GM19023 (cell line): ENCODE data around the gene ZNRF4.

Source experiments
- ATAC-seq: cut with Tn5 transposase; IDR thresholded peaks from one replicate; pipeline ENCODE4 v1.9.1; 2021; ENCODE audit warnings: mild to moderate bottlenecking, moderate library complexity; ENCODE audit not compliant: unreplicated experiment

Gene ZNRF4

GRCh38 chr19:5439452-5439851 is 15.8 kb upstream of the ZNRF4 start:
- ATAC-seq = no peak

DNA sequence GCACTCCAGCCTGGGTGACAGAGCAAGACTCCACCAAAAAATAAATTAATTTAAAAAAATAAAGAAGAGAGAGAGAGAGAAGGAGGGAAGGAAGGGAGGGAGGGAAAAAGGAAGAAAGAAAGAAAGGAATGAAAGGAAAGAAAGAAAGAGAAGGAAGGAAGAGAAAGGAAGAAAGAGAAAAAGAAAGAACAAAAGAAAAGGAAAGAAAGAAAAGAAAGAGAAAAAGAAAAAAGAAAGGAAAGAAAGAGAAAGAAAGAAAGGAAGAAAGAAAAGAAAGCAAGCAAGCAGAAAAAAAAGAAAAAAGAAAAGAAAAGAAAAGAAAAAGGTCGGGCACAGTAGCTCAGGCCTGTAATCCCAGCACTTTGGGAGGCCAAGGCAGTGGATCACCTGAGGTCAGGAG is 14.9 kb upstream of the ZNRF4 start:
- ATAC-seq = no peak

GRCh38 chr19:5443723-5444122 is 11.5 kb upstream of the ZNRF4 start:
- no peak for ATAC-seq

DNA sequence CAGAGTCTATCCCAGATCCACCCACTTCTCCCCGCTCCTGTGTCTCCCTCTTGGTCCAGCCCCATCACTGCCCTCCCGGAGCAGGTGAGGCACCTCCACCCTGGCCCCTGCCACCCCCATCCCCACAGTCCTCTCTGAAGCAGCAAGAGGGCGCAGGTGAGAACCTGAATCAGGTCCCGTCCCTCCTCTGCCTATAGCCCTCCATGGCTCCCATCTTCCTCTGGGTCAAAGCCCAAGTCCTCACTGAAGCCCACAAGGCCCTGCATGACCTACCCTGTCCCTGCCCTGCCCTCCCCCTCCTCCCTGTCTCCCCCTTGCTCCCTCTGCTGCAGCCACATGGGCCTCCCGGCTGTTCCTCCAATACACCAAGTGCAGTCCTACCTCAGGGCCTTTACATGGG is 10.8 kb upstream of the ZNRF4 start:
- ATAC-seq = no peak

- ATAC-seq = no peak
Observed at GRCh38 chr19:5445071-5445470, 10.1 kb upstream of the ZNRF4 start.

DNA sequence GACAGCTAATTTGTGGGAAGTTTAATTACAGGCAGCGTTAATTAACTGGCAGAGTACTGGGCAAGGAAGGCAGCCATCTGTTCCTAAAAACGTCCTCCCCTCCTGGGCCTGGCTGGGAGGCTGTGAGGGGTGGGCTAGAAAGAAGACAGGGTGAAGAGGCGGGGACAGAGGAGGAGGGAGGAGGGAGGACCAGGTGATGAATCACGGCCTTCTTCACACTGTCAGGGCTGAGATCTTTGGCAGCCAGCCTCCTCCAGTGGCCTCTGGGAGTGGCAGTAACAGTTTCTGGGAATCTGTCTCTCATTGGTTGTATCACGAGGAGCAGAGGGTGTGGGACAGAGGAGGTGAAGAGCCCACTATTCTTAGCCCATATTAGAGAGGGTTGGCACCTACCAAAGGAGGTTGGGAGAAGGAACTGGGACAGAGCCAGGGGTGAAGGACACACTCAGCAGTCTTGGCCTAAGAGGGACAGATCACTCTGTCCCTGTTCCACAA is 9.6 kb upstream of the ZNRF4 start:
- no peak for ATAC-seq

DNA sequence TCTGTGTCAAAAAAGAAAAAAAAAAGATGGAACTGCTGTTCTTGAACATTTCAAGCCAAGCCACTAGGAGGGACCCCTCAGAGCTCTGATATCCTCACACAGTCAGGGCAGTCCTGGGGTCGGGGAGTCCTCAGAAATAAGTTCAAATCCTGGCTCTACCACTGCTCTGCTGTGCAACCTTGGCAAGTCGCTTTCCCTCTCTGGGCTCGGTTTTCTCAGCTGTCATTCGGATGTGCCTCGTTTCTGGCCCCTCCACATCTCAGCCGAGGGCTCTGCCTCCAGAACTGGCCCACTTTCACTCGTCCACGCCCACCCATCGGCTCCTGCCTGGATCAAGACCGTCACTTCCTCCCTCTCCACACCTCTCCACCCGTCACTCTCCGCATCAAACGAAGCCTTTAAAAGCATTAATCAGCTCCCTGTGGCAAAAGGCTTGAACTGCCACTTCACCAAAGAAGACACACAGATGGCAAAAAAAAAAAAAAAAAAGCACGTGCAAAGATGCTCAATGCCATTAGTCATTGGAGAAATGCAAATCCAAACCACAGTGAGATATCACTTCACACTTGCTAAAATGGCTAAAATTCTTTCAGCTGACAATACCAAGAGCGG is 7.4 kb upstream of the ZNRF4 start:
- ATAC-seq = no peak

- no peak for ATAC-seq
Observed at GRCh38 chr19:5448374-5448773, 6.8 kb upstream of the ZNRF4 start.

DNA sequence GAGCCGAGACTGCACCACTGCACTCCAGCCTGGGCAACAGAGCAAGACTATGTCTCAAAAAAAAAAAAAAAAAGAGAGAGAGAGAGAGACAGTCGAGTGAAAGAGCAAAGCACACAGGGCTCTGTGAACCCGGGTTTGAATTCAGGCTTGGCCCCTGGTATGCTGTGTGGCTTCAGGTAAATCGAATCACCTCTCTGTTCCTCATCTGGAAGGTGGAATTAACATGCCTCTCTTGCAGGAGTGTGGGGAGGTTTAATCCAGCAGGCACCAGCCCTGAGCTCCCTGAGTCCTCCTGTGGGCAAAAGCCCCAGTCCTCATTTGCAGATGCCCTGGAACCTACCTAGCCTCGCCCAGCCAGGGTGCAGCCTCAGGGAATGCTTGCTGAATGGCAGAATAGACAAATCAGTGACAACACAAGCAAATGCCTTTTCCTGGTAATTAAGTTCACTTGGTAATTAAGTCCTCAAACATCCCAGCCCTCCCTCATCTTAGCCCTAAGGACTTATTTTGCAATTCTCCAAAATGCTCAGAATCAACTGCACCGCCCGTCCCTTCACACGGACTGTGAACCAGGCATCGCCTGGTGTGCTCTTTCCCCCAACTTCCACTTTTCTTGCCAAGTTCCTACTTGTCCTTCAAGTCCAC is 4.6 kb upstream of the ZNRF4 start:
- ATAC-seq = no peak

- ATAC-seq = no peak
Observed at GRCh38 chr19:5451494-5451893, 3.7 kb upstream of the ZNRF4 start.

- no peak for ATAC-seq
Observed at GRCh38 chr19:5452594-5453565, 2.3 kb upstream of the ZNRF4 start.

DNA sequence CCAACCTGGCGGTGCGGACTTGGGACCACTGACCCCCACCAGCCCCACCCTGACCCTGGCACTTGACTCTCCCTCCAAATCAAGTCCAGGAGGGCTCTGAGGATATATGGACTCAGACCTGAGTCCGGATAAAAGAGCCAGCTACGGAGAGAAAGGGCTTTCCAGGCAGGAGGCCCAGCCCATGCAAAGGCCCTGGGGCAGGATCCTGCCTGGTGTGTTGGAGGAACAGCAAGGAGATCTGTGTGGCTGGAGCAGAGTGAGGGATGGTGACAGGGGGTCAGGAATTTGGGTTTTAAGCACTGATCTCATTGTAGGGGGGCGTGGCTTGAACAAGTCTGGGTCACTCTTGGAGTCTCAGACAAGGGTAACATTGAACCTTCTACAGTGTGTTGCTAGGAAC is 474 bp upstream of the ZNRF4 start:
- ATAC-seq = no peak

GRCh38 chr19:5456130-5456840 is 1.1 kb downstream of the ZNRF4 start:
- no peak for ATAC-seq

GRCh38 chr19:5456841-5457200 is 1.6 kb downstream of the ZNRF4 start:
- ATAC-seq = no peak

GRCh38 chr19:5457709-5458108 is 2.5 kb downstream of the ZNRF4 start:
- ATAC-seq = no peak

- no peak for ATAC-seq
Observed at GRCh38 chr19:5458420-5458819, 3.2 kb downstream of the ZNRF4 start.

DNA sequence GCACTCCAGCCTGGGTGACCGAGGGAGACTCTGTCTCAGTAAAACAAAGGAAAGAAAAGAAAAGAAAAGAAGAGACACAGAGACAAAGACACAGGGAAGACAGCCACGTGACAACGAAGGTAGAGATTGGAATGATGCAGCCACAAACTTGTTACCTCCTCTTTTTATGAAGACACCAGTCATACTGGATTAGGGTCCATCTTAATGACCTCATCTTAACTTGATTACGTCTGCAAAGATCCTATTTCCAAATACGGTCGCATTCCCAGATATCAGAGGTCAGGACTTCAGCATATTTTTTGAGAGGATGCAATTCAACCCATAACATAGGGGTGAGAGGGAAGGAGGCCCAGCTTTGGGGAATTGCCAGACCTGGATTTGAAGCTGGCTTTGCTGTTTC is 4.1 kb downstream of the ZNRF4 start:
- ATAC-seq = no peak

GRCh38 chr19:5460748-5461147 is 5.5 kb downstream of the ZNRF4 start:
- ATAC-seq = no peak

- ATAC-seq = no peak
Observed at GRCh38 chr19:5463959-5464358, 8.7 kb downstream of the ZNRF4 start.

DNA sequence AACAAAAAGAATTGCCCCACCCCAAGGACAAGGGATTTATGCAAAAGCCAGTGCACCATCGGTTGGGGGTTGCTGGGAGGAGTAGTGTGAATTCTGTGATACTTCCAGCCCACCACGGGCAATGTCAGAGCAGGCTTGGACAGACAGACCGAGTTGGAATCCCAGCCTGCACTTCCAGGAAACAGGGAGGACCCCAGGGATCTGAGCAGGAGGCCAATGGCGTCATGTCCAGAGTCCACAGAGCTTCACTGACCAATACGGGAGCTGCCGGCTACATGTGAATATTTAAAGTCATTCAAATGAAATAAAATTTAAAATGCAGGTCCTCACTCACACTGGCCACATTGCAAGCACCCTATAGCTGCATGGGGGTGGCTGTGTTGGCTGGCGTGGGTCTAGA is 10.9 kb downstream of the ZNRF4 start:
- no peak for ATAC-seq

DNA sequence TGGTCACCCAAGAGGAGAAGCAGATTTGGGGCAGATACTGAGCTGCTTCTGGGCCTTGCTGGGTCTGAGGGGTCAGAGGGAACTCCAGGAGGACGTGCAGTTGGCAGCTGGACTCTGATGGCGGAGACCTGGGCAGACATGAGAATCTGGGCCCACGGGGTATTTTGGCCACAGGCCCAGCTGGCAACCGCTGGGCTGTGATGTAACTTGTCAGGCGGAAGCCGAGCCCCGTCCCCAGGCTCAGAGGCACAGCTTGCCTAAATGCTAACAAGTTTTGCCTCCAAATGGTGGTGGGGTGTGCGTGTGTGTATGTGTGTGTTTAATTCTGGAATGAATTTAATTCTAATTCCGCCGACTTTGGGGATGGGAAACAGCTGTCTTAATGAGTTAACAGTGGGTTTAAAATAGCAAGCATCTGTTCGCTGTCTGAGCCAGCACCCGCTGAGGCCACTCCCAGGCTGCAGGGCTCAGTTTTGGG is 11.6 kb downstream of the ZNRF4 start:
- no peak for ATAC-seq
